HepG2 (cell line): ENCODE results near the gene PIP5KL1. TPM values are rescaled to one million over a fixed set of nuclear protein-coding genes. Genes with fewer than 3 reads are reported as not detected.

Experiments
- ATAC-seq: fragments of 200-7000 bp; cut with Tn5 transposase; 3 replicates; pipeline ENCODE4 v1.9.1; 2020; ENCODE audit warnings: mild to moderate bottlenecking, moderate library complexity
- BruUV-seq: library from RNA; stranded (reverse); fragments of 400-500 nt; replicated peaks from 2 replicates; lab custom pipeline; 2021; lab: Mats Ljungman, UMichigan
- CTCF ChIA-PET: fragments of 300-600 bp; formaldehyde crosslinking; extraction: SDS; loops from one replicate; lab custom pipeline; 2021; ENCODE audit warnings: low total read pairs, inconsistent platforms, low intra/inter-chr PET ratio; lab: Yijun Ruan, JAX
- POLR2A ChIA-PET: fragments of 350-600 bp; sonication (Branson Sonifier 250); formaldehyde crosslinking; loops from one replicate; lab custom pipeline; 2020; ENCODE audit warnings: antibody characterized with exemption, inconsistent platforms; lab: Yijun Ruan, JAX
- DNase-seq: peaks from one replicate; pipeline ENCODE4 v3.0.0-alpha.2; 2015; ENCODE audit warnings: low spot score
- FAIRE-seq: peaks from 3 replicates; lab custom pipeline; 2011; peaks lifted over from hg19 to GRCh38; lab: Jason Lieb, UNC
- H2AFZ ChIP-seq: one replicate; pipeline ENCODE4 v1.6.1; 2011; ENCODE audit warnings: low read length, inconsistent platforms
- H3K27ac ChIP-seq: fragments of 300-600 bp; 3 replicates; pipeline ENCODE4 v1.8.0; 2011; ENCODE audit warnings: mixed run types, mild to moderate bottlenecking, mixed read lengths, low read length, inconsistent platforms; ENCODE audit not compliant: insufficient read depth; ENCODE audit errors: extremely low read length
- H3K27me3 ChIP-seq, 2 experiments: fragments of 200-600 bp in 1 of 2; 2 replicates in 1 of 2; 3 replicates in 1 of 2; pipeline versions ENCODE4 v1.6.0 to v1.8.0; 2011; ENCODE audit warnings: low read length in 2 of 2, mild to moderate bottlenecking in 2 of 2, moderate library complexity in 2 of 2, inconsistent platforms in 1 of 2; ENCODE audit not compliant: insufficient read depth in 2 of 2, control insufficient read depth in 1 of 2
- H3K36me3 ChIP-seq, 2 experiments: fragments of 200-600 bp in 1 of 2; replicated peaks in 1 of 2; 2 replicates in 1 of 2; 3 replicates in 1 of 2; pipeline versions ENCODE4 v1.5.1 to v1.8.0; 2011; ENCODE audit warnings: low read length in 2 of 2, inconsistent platforms in 1 of 2; ENCODE audit not compliant: insufficient read depth in 2 of 2, control insufficient read depth in 1 of 2
- H3K4me1 ChIP-seq: 2 replicates; pipeline ENCODE4 v1.5.1; 2012; ENCODE audit warnings: low read length, inconsistent platforms; ENCODE audit not compliant: insufficient read depth
- H3K4me2 ChIP-seq: 2 replicates; pipeline ENCODE4 v1.6.0; 2011; ENCODE audit warnings: low read depth, low read length, inconsistent platforms
- H3K4me3 ChIP-seq, 3 experiments: fragments of 200-600 bp in 1 of 3; sonication (generic), shearing (Covaris generic) in 1 of 3; replicated peaks in 1 of 3; 2 replicates each; pipeline ENCODE4 v1.5.1; 2011 to 2016; ENCODE audit warnings: low read length in 3 of 3, inconsistent platforms in 2 of 3, low read depth in 2 of 3, mild to moderate bottlenecking in 2 of 3, control low read depth in 1 of 3, mixed read lengths in 1 of 3; ENCODE audit not compliant: insufficient read depth in 1 of 3
- H3K79me2 ChIP-seq: one replicate; pipeline ENCODE4 v1.6.1; 2011; ENCODE audit warnings: low read length, inconsistent platforms; ENCODE audit not compliant: insufficient read depth
- H3K9ac ChIP-seq: 2 replicates; pipeline ENCODE4 v1.6.0; 2011; ENCODE audit warnings: mild to moderate bottlenecking, low read depth, low read length, inconsistent platforms; ENCODE audit not compliant: insufficient read depth
- H3K9me3 ChIP-seq: 2 replicates; pipeline ENCODE4 v1.5.1; 2012; ENCODE audit warnings: mild to moderate bottlenecking, low read length
- H4K20me1 ChIP-seq: 2 replicates; pipeline ENCODE4 v1.6.0; 2011; ENCODE audit warnings: inconsistent platforms, mild to moderate bottlenecking, low read length, moderate library complexity; ENCODE audit not compliant: insufficient read depth
- NFE2L1 ChIP-seq: sonication (generic); formaldehyde crosslinking; IDR thresholded peaks from 2 replicates; pipeline ENCODE4 v1.4.0; 2020; ENCODE audit warnings: missing genetic modification reagents, mild to moderate bottlenecking, borderline replicate concordance
- POGZ ChIP-seq: sonication (generic); formaldehyde crosslinking; IDR thresholded peaks from 2 replicates; pipeline ENCODE4 v1.4.0; 2020; ENCODE audit warnings: mild to moderate bottlenecking, missing genetic modification reagents
- RAD51 ChIP-seq: fragments of 450-650 bp; IDR thresholded peaks from 2 replicates; pipeline ENCODE4 v1.6.1; 2016; ENCODE audit warnings: borderline replicate concordance
- RARA ChIP-seq: IDR thresholded peaks from 2 replicates; pipeline ENCODE4 v1.6.1; 2016; ENCODE audit warnings: missing genetic modification reagents, missing compliant biosample characterization
- SRSF1 ChIP-seq: fragments of 200-400 bp; formaldehyde crosslinking; optimal IDR thresholded peaks from 2 replicates; pipeline ENCODE3; 2017; ENCODE audit warnings: mild to moderate bottlenecking, low read depth, low read length, moderate library complexity
- TOE1 ChIP-seq: sonication (generic); formaldehyde crosslinking; IDR thresholded peaks from 2 replicates; pipeline ENCODE4 v1.4.0; 2020; ENCODE audit warnings: mild to moderate bottlenecking, missing genetic modification reagents
- ZNF460 ChIP-seq: sonication (generic); formaldehyde crosslinking; IDR thresholded peaks from 2 replicates; pipeline ENCODE4 v1.5.1; 2020; ENCODE audit warnings: missing genetic modification reagents, mild to moderate bottlenecking, borderline replicate concordance
- ZNF501 ChIP-seq: sonication (generic); formaldehyde crosslinking; IDR thresholded peaks from 2 replicates; pipeline ENCODE4 v1.5.1; 2020; ENCODE audit warnings: mild to moderate bottlenecking, moderate library complexity, missing genetic modification reagents
- ZNF749 ChIP-seq: sonication (generic); formaldehyde crosslinking; IDR thresholded peaks from 2 replicates; pipeline ENCODE4 v1.8.0; 2022; ENCODE audit warnings: mild to moderate bottlenecking, missing genetic modification reagents, moderate library complexity, borderline replicate concordance
- WGBS: methylation state at CpG from one replicate; pipeline ENCODE4 v1.1.6; 2017; ENCODE audit warnings: low lambda C conversion rate; 5-methylcytosine and 5-hydroxymethylcytosine counted together
- in situ Hi-C: cut with HindIII; loops from 2 replicates; pipeline ENCODE4 v1.10.0; 2017; ENCODE audit warnings: low pct_unique_long_range_greater_than_20kb; ENCODE audit not compliant: extremely low pct_ligation_motif_present
- intact Hi-C: fragments of 100-400 bp; cut with micrococcal nuclease; formaldehyde crosslinking; loops from one replicate; pipeline ENCODE4 v1.10.0; 2022; ENCODE audit not compliant: unreplicated experiment
- polyA plus RNA-seq, 8 experiments: library from polyadenylated mRNA; depleted of rRNA in 3 of 8; stranded (reverse) in 7 of 8; unstranded in 1 of 8; fragments of >200 nt; fragmentation: Illumina TruSeq in 4 of 8; extraction: Trizol in 4 of 8; gene quantifications; 2 replicates each; pipeline versions ENCODE4 v1.2.1 to v1.2.3, GENCODE V29; 2011 to 2016; ENCODE audit warnings: low read depth in 4 of 8, missing spikeins in 1 of 8, mixed read lengths in 1 of 8; ENCODE audit not compliant: insufficient read depth in 1 of 8
- total RNA-seq, 5 experiments: library from RNA; depleted of rRNA; stranded (reverse); fragments of >200 nt; fragmentation: Illumina TruSeq; extraction: Trizol; gene quantifications; 2 replicates each; pipeline ENCODE4 v1.2.3, GENCODE V29; 2016; ENCODE audit warnings: low read depth in 1 of 5
- TF ChIP-seq, protein P1 (sequence below): sonication (generic); formaldehyde crosslinking; IDR thresholded peaks from 2 replicates; pipeline ENCODE4 v1.4.0; 2020; ENCODE audit warnings: missing genetic modification reagents

The PIP5KL1 gene
- total and polyA plus RNA-seq, 2 of the 13 experiments (the other 11 are each of a cell fraction or from before 2014, with no cell fraction given) = 0.20 to 0.49 TPM

DNA sequence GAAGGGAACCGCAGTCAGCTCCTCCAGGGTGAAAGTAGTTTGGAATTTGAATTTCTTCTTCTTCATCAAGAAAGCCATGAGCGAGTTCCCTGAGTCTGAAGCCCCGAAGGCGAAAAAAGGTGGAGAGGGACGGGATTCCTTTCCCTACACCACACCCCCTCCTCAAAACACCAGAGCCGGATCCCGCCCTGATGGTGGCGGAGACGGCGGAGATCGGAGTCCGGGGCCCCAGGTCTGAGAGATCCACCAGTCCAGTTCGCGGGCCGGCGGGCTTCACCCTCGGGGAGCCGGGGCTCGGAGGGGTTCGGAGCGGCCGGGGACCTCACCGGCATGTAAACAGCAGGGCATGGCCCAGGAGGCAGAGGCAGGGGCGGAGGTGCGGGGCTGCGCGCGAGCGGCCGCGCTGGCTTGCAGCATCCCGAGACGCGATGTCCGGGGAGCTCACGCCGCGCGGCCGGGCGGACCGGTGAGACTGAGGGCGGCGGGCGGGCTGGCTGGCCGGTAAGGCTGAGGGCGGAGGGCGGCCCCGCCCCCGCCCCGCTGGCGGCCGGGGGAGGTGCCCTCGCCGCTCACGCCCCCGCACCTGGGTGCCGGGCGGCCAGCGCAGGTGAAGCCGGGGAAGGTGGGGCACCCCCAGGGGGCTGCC lies 49.6 kb upstream of the PIP5KL1 start:
- in situ Hi-C loops = no loop called here
- H3K4me1 ChIP-seq = peaks cover 65% of the 10 kb centered on the region
- ChIA-PET CTCF (no interaction called here), POLR2A (interaction anchor here (0.7 to 2.3 kb wide), 4 partner anchors 15 to 46 kb away, joined by 3 to 11 read pairs (median 6); no protein-coding TSS in a partner anchor)
- H3K4me3 ChIP-seq = peak overlapping the region; percentile 86 to 90 (median 90)
- FAIRE-seq (no peak), ATAC-seq (peak; percentile 27), DNase-seq (no peak)
- WGBS = 1% methylated on average over 16 of the region's 61 CpGs
- intact Hi-C loops = no loop called here
- no peaks in the 10 kb centered on the region; a peak in 1 of 5 replicates for H3K27me3 ChIP-seq
- peaks cover 37% of the 10 kb centered on the region; the same call in 1 of the 2 replicates for H4K20me1 ChIP-seq
- peaks cover 51% of the 10 kb centered on the region for H3K79me2 ChIP-seq
- peak overlapping the region; percentile 97 for H3K4me2 ChIP-seq
- H3K9ac ChIP-seq = peak overlapping the region; percentile 84
- no peaks in the 10 kb centered on the region for H3K9me3 ChIP-seq
- TSS peak; percentile 58 for BruUV-seq
- no peak overlapping the region for H2AFZ ChIP-seq
- peaks cover 0 to 4% of the 10 kb centered on the region in 2 experiments; a peak in 1 of 5 replicates for H3K36me3 ChIP-seq
- peak overlapping the region; percentile 60 for H3K27ac ChIP-seq
- TF ChIP-seq SRSF1 (peak; percentile 35), NFE2L1 (CRISPR knock-in tag) (no peak), ZNF501 (CRISPR knock-in tag) (0 out of 2 replicates have a peak, but pooled peaks have one; percentile 5), RARA (CRISPR knock-in tag) (no peak), TOE1 (CRISPR knock-in tag) (no peak), POGZ (CRISPR knock-in tag) (no peak), RAD51 (no peak), ZNF460 (no peak), ZNF749 (CRISPR knock-in tag) (no peak)
- TF ChIP-seq, protein P1, sequence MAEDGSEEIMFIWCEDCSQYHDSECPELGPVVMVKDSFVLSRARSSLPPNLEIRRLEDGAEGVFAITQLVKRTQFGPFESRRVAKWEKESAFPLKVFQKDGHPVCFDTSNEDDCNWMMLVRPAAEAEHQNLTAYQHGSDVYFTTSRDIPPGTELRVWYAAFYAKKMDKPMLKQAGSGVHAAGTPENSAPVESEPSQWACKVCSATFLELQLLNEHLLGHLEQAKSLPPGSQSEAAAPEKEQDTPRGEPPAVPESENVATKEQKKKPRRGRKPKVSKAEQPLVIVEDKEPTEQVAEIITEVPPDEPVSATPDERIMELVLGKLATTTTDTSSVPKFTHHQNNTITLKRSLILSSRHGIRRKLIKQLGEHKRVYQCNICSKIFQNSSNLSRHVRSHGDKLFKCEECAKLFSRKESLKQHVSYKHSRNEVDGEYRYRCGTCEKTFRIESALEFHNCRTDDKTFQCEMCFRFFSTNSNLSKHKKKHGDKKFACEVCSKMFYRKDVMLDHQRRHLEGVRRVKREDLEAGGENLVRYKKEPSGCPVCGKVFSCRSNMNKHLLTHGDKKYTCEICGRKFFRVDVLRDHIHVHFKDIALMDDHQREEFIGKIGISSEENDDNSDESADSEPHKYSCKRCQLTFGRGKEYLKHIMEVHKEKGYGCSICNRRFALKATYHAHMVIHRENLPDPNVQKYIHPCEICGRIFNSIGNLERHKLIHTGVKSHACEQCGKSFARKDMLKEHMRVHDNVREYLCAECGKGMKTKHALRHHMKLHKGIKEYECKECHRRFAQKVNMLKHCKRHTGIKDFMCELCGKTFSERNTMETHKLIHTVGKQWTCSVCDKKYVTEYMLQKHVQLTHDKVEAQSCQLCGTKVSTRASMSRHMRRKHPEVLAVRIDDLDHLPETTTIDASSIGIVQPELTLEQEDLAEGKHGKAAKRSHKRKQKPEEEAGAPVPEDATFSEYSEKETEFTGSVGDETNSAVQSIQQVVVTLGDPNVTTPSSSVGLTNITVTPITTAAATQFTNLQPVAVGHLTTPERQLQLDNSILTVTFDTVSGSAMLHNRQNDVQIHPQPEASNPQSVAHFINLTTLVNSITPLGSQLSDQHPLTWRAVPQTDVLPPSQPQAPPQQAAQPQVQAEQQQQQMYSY (CRISPR knock-in tag) = 0 out of 2 replicates have a peak, but pooled peaks have one; percentile 43
